GM18526 (cell line): ENCODE measurements around the gene OR1J2.

Experiments used
- POLR2A ChIP-seq: IDR thresholded peaks from 3 replicates; pipeline ENCODE4 v1.6.1; 2011; ENCODE audit not compliant: insufficient read length; ENCODE audit errors: extremely low read depth

Gene OR1J2

GRCh38 chr9:122527193-122527592 is 16.6 kb downstream of the OR1J2 start, which contains the start of gene OR1N1:
OR1N1 (minus strand) TSS chr9:122527293; CDS start chr9:122527293, 0 bp downstream.
- TF ChIP-seq POLR2A, result no peak

GRCh38 chr9:122536134-122536533 is 25.5 kb downstream of the OR1J2 start:
- TF ChIP-seq POLR2A, result no peak

GRCh38 chr9:122538757-122539156 is 28.2 kb downstream of the OR1J2 start:
- no peak for TF ChIP-seq POLR2A

GRCh38 chr9:122546196-122546595 is 35.6 kb downstream of the OR1J2 start:
- no peak for TF ChIP-seq POLR2A

GRCh38 chr9:122551371-122551770 is 40.8 kb downstream of the OR1J2 start:
- TF ChIP-seq POLR2A, result no peak

GRCh38 chr9:122552812-122553211 is 42.2 kb downstream of the OR1J2 start, which contains the start of gene OR1N2:
OR1N2 (plus strand) TSS chr9:122553112; CDS start chr9:122553212, 100 bp downstream.
- no peak for TF ChIP-seq POLR2A
